Hepatocyte (in vitro differentiated cells): ENCODE measurements around the gene ITGB4.

ENCODE experiments used
- CTCF ChIP-seq: fragments of 200-600 bp; sonication (generic); IDR thresholded peaks from 2 replicates; pipeline ENCODE4 v1.5.1; 2016; ENCODE audit warnings: antibody characterized with exemption, mild to moderate bottlenecking; ENCODE audit not compliant: poor library complexity
- EZH2phosphoT487 ChIP-seq: fragments of 200-600 bp; sonication (generic); IDR thresholded peaks from one replicate; pipeline ENCODE4 v1.6.1; 2018; ENCODE audit warnings: antibody characterized with exemption, mild to moderate bottlenecking, low read depth, moderate library complexity; ENCODE audit not compliant: unreplicated experiment, severe bottlenecking

GRCh38 chr17:75697651-75698291 lies 23.5 kb upstream of the ITGB4 start:
- TF ChIP-seq CTCF = no peak
- no peak for TF ChIP-seq EZH2phosphoT487
